HepG2 (cell line): ENCODE measurements around the gene SMAD2. TPM values are rescaled to one million over a fixed set of nuclear protein-coding genes. Genes with fewer than 3 reads are reported as not detected.

Source experiments
- ATAC-seq: fragments of 200-7000 bp; cut with Tn5 transposase; 3 replicates; pipeline ENCODE4 v1.9.1; 2020; ENCODE audit warnings: mild to moderate bottlenecking, moderate library complexity
- BruUV-seq: library from RNA; stranded (reverse); fragments of 400-500 nt; replicated peaks from 2 replicates; lab custom pipeline; 2021; lab: Mats Ljungman, UMichigan
- CTCF ChIA-PET: fragments of 300-600 bp; formaldehyde crosslinking; extraction: SDS; loops from one replicate; lab custom pipeline; 2021; ENCODE audit warnings: low total read pairs, inconsistent platforms, low intra/inter-chr PET ratio; lab: Yijun Ruan, JAX
- POLR2A ChIA-PET: fragments of 350-600 bp; sonication (Branson Sonifier 250); formaldehyde crosslinking; loops from one replicate; lab custom pipeline; 2020; ENCODE audit warnings: antibody characterized with exemption, inconsistent platforms; lab: Yijun Ruan, JAX
- DNase-seq: peaks from one replicate; pipeline ENCODE4 v3.0.0-alpha.2; 2015; ENCODE audit warnings: low spot score
- FAIRE-seq: peaks from 3 replicates; lab custom pipeline; 2011; peaks lifted over from hg19 to GRCh38; lab: Jason Lieb, UNC
- H2AFZ ChIP-seq: one replicate; pipeline ENCODE4 v1.6.1; 2011; ENCODE audit warnings: low read length, inconsistent platforms
- H3K27ac ChIP-seq: fragments of 300-600 bp; 3 replicates; pipeline ENCODE4 v1.8.0; 2011; ENCODE audit warnings: mixed run types, mild to moderate bottlenecking, mixed read lengths, low read length, inconsistent platforms; ENCODE audit not compliant: insufficient read depth; ENCODE audit errors: extremely low read length
- H3K27me3 ChIP-seq, 2 experiments: fragments of 200-600 bp in 1 of 2; 2 replicates in 1 of 2; 3 replicates in 1 of 2; pipeline versions ENCODE4 v1.6.0 to v1.8.0; 2011; ENCODE audit warnings: low read length in 2 of 2, mild to moderate bottlenecking in 2 of 2, moderate library complexity in 2 of 2, inconsistent platforms in 1 of 2; ENCODE audit not compliant: insufficient read depth in 2 of 2, control insufficient read depth in 1 of 2
- H3K36me3 ChIP-seq, 2 experiments: fragments of 200-600 bp in 1 of 2; replicated peaks in 1 of 2; 2 replicates in 1 of 2; 3 replicates in 1 of 2; pipeline versions ENCODE4 v1.5.1 to v1.8.0; 2011; ENCODE audit warnings: low read length in 2 of 2, inconsistent platforms in 1 of 2; ENCODE audit not compliant: insufficient read depth in 2 of 2, control insufficient read depth in 1 of 2
- H3K4me1 ChIP-seq: 2 replicates; pipeline ENCODE4 v1.5.1; 2012; ENCODE audit warnings: low read length, inconsistent platforms; ENCODE audit not compliant: insufficient read depth
- H3K4me2 ChIP-seq: 2 replicates; pipeline ENCODE4 v1.6.0; 2011; ENCODE audit warnings: low read depth, low read length, inconsistent platforms
- H3K4me3 ChIP-seq, 3 experiments: fragments of 200-600 bp in 1 of 3; sonication (generic), shearing (Covaris generic) in 1 of 3; replicated peaks in 1 of 3; 2 replicates each; pipeline ENCODE4 v1.5.1; 2011 to 2016; ENCODE audit warnings: low read length in 3 of 3, inconsistent platforms in 2 of 3, low read depth in 2 of 3, mild to moderate bottlenecking in 2 of 3, control low read depth in 1 of 3, mixed read lengths in 1 of 3; ENCODE audit not compliant: insufficient read depth in 1 of 3
- H3K79me2 ChIP-seq: one replicate; pipeline ENCODE4 v1.6.1; 2011; ENCODE audit warnings: low read length, inconsistent platforms; ENCODE audit not compliant: insufficient read depth
- H3K9ac ChIP-seq: 2 replicates; pipeline ENCODE4 v1.6.0; 2011; ENCODE audit warnings: mild to moderate bottlenecking, low read depth, low read length, inconsistent platforms; ENCODE audit not compliant: insufficient read depth
- H3K9me3 ChIP-seq: 2 replicates; pipeline ENCODE4 v1.5.1; 2012; ENCODE audit warnings: mild to moderate bottlenecking, low read length
- H4K20me1 ChIP-seq: 2 replicates; pipeline ENCODE4 v1.6.0; 2011; ENCODE audit warnings: inconsistent platforms, mild to moderate bottlenecking, low read length, moderate library complexity; ENCODE audit not compliant: insufficient read depth
- MLXIP ChIP-seq: sonication (generic); formaldehyde crosslinking; IDR thresholded peaks from 2 replicates; pipeline ENCODE4 v1.9.0; 2021; ENCODE audit warnings: missing genetic modification reagents, borderline replicate concordance
- TRIM22 ChIP-seq: fragments of 450-650 bp; IDR thresholded peaks from 2 replicates; pipeline ENCODE4 v1.6.1; 2017
- ZNF772 ChIP-seq: sonication (generic); formaldehyde crosslinking; IDR thresholded peaks from 2 replicates; pipeline ENCODE4 v1.5.0; 2020; ENCODE audit warnings: mild to moderate bottlenecking, missing genetic modification reagents
- in situ Hi-C: cut with HindIII; loops from 2 replicates; pipeline ENCODE4 v1.10.0; 2017; ENCODE audit warnings: low pct_unique_long_range_greater_than_20kb; ENCODE audit not compliant: extremely low pct_ligation_motif_present
- intact Hi-C: fragments of 100-400 bp; cut with micrococcal nuclease; formaldehyde crosslinking; loops from one replicate; pipeline ENCODE4 v1.10.0; 2022; ENCODE audit not compliant: unreplicated experiment
- polyA plus RNA-seq, 8 experiments: library from polyadenylated mRNA; depleted of rRNA in 3 of 8; stranded (reverse) in 7 of 8; unstranded in 1 of 8; fragments of >200 nt; fragmentation: Illumina TruSeq in 4 of 8; extraction: Trizol in 4 of 8; gene quantifications; 2 replicates each; pipeline versions ENCODE4 v1.2.1 to v1.2.3, GENCODE V29; 2011 to 2016; ENCODE audit warnings: low read depth in 4 of 8, missing spikeins in 1 of 8, mixed read lengths in 1 of 8; ENCODE audit not compliant: insufficient read depth in 1 of 8
- total RNA-seq, 5 experiments: library from RNA; depleted of rRNA; stranded (reverse); fragments of >200 nt; fragmentation: Illumina TruSeq; extraction: Trizol; gene quantifications; 2 replicates each; pipeline ENCODE4 v1.2.3, GENCODE V29; 2016; ENCODE audit warnings: low read depth in 1 of 5

The SMAD2 gene
- total and polyA plus RNA-seq, 2 of the 13 experiments (the other 11 are each of a cell fraction or from before 2014, with no cell fraction given): 40.2 to 96.2 TPM

- no peak for TF ChIP-seq MLXIP (CRISPR knock-in tag)
These were observed 53.6 kb downstream of the SMAD2 start (continued) for GRCh38 chr18:47876813-47877212.

GRCh38 chr18:47873625-47874024, 56.8 kb downstream of the SMAD2 start:
- POLR2A ChIA-PET: no interaction called here
- DNase-seq: no peak
- no peaks in the 10 kb centered on the region for H3K9me3 ChIP-seq
- no peak for FAIRE-seq
- peaks cover 4 to 5% of the 10 kb centered on the region in 2 experiments; a peak in 1 of 5 replicates for H3K36me3 ChIP-seq
- H3K4me1 ChIP-seq: peaks cover 32% of the 10 kb centered on the region
- no peak overlapping the region for H3K9ac ChIP-seq
- H3K4me2 ChIP-seq: no peak overlapping the region
- H2AFZ ChIP-seq: no peak overlapping the region
- no peak overlapping the region for H3K27ac ChIP-seq
- peaks cover 9% of the 10 kb centered on the region for H4K20me1 ChIP-seq
- H3K79me2 ChIP-seq: peaks cover 29% of the 10 kb centered on the region
- no peak for TF ChIP-seq ZNF772
- TF ChIP-seq TRIM22: no peak
- CTCF ChIA-PET: no interaction called here
- in situ Hi-C loops: no loop called here
- BruUV-seq: no TSS peak
- intact Hi-C loops: no loop called here
- no peaks in the 10 kb centered on the region for H3K27me3 ChIP-seq
- ATAC-seq: no peak; the same call in 2 of the 3 replicates
- H3K4me3 ChIP-seq: no peak overlapping the region
